ENCODE measurements around the gene NKX2-3. TPM values are rescaled to one million over a fixed set of nuclear protein-coding genes. Genes with fewer than 3 reads are reported as not detected.

Gene NKX2-3
- total RNA-seq, 1 donor from 2014 or later = not detected

- H3K27me3 Mint-ChIP-seq = peaks cover 94% of the 10 kb centered on the region
- no peak overlapping the region for H3K4me3 Mint-ChIP-seq (ENCODE audit: low read depth)
- no peaks in the 10 kb centered on the region for H3K36me3 Mint-ChIP-seq (ENCODE audit: insufficient read depth)
- H3K9me3 Mint-ChIP-seq (ENCODE audit: low read depth) = no peaks in the 10 kb centered on the region
- TF ChIP-seq CTCF (IDR thresholded peaks at IDR 0.05; ENCODE audit: unreplicated experiment) = no peak
- H3K4me1 Mint-ChIP-seq (ENCODE audit: low read depth) = peaks cover 3% of the 10 kb centered on the region
- H3K27ac Mint-ChIP-seq = peak overlapping the region; percentile 9
- no peak for DNase-seq (ENCODE audit: low spot score, unreplicated experiment)
Observed at GRCh38 chr10:99531026-99531695, 1.6 kb upstream of the NKX2-3 start.

GRCh38 chr10:99531696-99532593 is 797 bp upstream of the NKX2-3 start:
- H3K4me1 Mint-ChIP-seq (ENCODE audit: low read depth) = peaks cover 7% of the 10 kb centered on the region
- H3K27ac Mint-ChIP-seq = no peak overlapping the region
- no peak for TF ChIP-seq CTCF (IDR thresholded peaks at IDR 0.05; ENCODE audit: unreplicated experiment)
- peaks cover 94% of the 10 kb centered on the region for H3K27me3 Mint-ChIP-seq
- DNase-seq (ENCODE audit: low spot score, unreplicated experiment) = no peak
- H3K36me3 Mint-ChIP-seq (ENCODE audit: insufficient read depth) = no peaks in the 10 kb centered on the region
- no peak overlapping the region for H3K4me3 Mint-ChIP-seq (ENCODE audit: low read depth)
- no peaks in the 10 kb centered on the region for H3K9me3 Mint-ChIP-seq (ENCODE audit: low read depth)

- no peak for DNase-seq (ENCODE audit: low spot score, unreplicated experiment)
- Mint-ChIP-seq H3K36me3 (ENCODE audit: insufficient read depth) (no peaks in the 10 kb centered on the region), H3K27ac (no peak overlapping the region), H3K4me1 (ENCODE audit: low read depth) (peaks cover 14% of the 10 kb centered on the region), H3K4me3 (ENCODE audit: low read depth) (peak overlapping the region; percentile 19), H3K27me3 (peaks cover 96% of the 10 kb centered on the region), H3K9me3 (ENCODE audit: low read depth) (no peaks in the 10 kb centered on the region)
- no peak for TF ChIP-seq CTCF (IDR thresholded peaks at IDR 0.05; ENCODE audit: unreplicated experiment)
Observed at GRCh38 chr10:99533496-99534449, 1.0 kb downstream of the NKX2-3 start.

GRCh38 chr10:99534450-99534938 is 1.8 kb downstream of the NKX2-3 start:
- Mint-ChIP-seq H3K36me3 (ENCODE audit: insufficient read depth) (no peaks in the 10 kb centered on the region), H3K4me1 (ENCODE audit: low read depth) (peaks cover 14% of the 10 kb centered on the region), H3K27me3 (peaks cover 96% of the 10 kb centered on the region), H3K4me3 (ENCODE audit: low read depth) (peak overlapping the region; percentile 42), H3K9me3 (ENCODE audit: low read depth) (no peaks in the 10 kb centered on the region), H3K27ac (no peak overlapping the region)
- DNase-seq (ENCODE audit: low spot score, unreplicated experiment) = no peak
- TF ChIP-seq CTCF (IDR thresholded peaks at IDR 0.05; ENCODE audit: unreplicated experiment) = no peak
